HG03469 (cell line): ENCODE measurements around the gene TBC1D30.

ENCODE experiments used
- ATAC-seq: cut with Tn5 transposase; IDR thresholded peaks from one replicate; pipeline ENCODE4 v1.9.1; 2021; ENCODE audit warnings: mild to moderate bottlenecking, moderate library complexity, moderate number of reproducible peaks; ENCODE audit not compliant: unreplicated experiment

Gene TBC1D30

GRCh38 chr12:64907097-64907496 lies 82.7 kb downstream of the TBC1D30 start:
- no peak for ATAC-seq

- ATAC-seq: no peak
Observed at GRCh38 chr12:64909124-64909523, 84.7 kb downstream of the TBC1D30 start.

GRCh38 chr12:64911081-64911480 lies 86.6 kb downstream of the TBC1D30 start:
- ATAC-seq: no peak

GRCh38 chr12:64911912-64912311 lies 87.5 kb downstream of the TBC1D30 start:
- no peak for ATAC-seq

GRCh38 chr12:64912516-64913255 lies 88.2 kb downstream of the TBC1D30 start:
- ATAC-seq: no peak

- no peak for ATAC-seq
Observed at GRCh38 chr12:64915242-64915641, 90.8 kb downstream of the TBC1D30 start.

- ATAC-seq: no peak
Observed at GRCh38 chr12:64916411-64917261, 92.2 kb downstream of the TBC1D30 start.

GRCh38 chr12:64918344-64918743 lies 93.9 kb downstream of the TBC1D30 start:
- no peak for ATAC-seq

GRCh38 chr12:64918801-64919200 lies 94.4 kb downstream of the TBC1D30 start:
- no peak for ATAC-seq

- ATAC-seq: no peak
Observed at GRCh38 chr12:64922853-64923252, 98.4 kb downstream of the TBC1D30 start.

- ATAC-seq: no peak
Observed at GRCh38 chr12:64923536-64923935, 99.1 kb downstream of the TBC1D30 start.
